Adrenal gland (tissue), 5 donors: ENCODE measurements around the gene TM2D1.

Experiments used
- CTCF ChIP-seq, 6 experiments: fragments of 450-650 bp in 4 of 6; fragments of 200-600 bp in 2 of 6; sonication (generic) in 1 of 6; IDR thresholded peaks; 1 replicate in 5 of 6; 2 replicates in 1 of 6; pipeline versions ENCODE4 v1.5.1 to v1.8.0; 2016 to 2021; ENCODE audit warnings: antibody characterized with exemption in 6 of 6, mild to moderate bottlenecking in 2 of 6, moderate library complexity in 1 of 6
- POLR2A ChIP-seq, 2 donors: fragments of 450-650 bp; IDR thresholded peaks; one replicate each; pipeline ENCODE4 v1.6.1; 2017; ENCODE audit warnings: antibody characterized with exemption in 2 of 2, mild to moderate bottlenecking in 2 of 2, moderate library complexity in 1 of 2
- donor health status: DM: no; HTN: no; CAD: no.

GRCh38 chr1:61680500-61680899 lies 44.4 kb downstream of the TM2D1 start:
- no peak for TF ChIP-seq POLR2A (IDR thresholded peaks at IDR 0.05)
- TF ChIP-seq CTCF (IDR thresholded peaks at IDR 0.05): no peak
